Measurements from ENCODE around the gene TCF4. TPM values are rescaled to one million over a fixed set of nuclear protein-coding genes. Genes with fewer than 3 reads are reported as not detected.
A peak's percentile ranks its signal among the peaks of the same experiment; 100 is the strongest.

The TCF4 gene
- total RNA-seq, 6 experiments from 2014 or later: 50.4 to 71.1 (median 59.0) TPM

DNA sequence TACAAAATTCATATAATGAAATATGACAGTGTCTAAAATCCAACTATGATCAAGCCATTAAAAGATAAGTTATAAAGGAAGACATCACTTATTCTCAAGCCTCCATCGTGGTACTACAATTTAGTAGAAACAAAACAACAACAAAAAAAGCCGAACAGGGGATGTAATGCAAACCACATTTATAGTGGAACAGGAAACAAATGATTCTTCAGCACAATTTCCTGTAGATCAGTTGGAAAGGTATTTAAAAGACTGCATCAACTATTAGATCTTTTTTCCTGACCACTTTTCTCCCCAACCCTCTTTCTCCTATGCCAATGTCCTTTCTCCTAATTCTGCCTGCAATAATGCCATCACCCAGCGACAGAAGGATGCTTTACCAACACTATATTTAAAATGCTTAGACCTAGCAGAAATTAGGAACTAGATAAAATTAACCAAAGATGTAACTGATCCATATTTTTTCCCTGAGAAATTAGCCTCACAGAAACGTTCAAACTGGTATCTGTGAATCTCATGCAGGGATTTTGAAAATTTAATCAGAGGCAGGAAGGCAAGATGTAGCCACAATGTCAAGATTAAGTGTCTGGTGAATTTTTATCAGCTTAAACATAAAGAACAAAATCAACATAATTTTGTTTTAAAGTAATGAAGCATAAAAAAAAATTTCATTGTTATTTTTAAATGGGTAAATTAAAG, 271.4 kb downstream of the TCF4 start:
- H3K36me3 Mint-ChIP-seq (ENCODE audit: low read depth): no peaks in the 10 kb centered on the region
- no peaks in the 10 kb centered on the region for H3K9me3 Mint-ChIP-seq
- no peak for TF ChIP-seq CTCF (IDR thresholded peaks at IDR 0.05)
- H3K27me3 Mint-ChIP-seq (ENCODE audit: insufficient read depth): peaks cover 3% of the 10 kb centered on the region
- H3K27ac Mint-ChIP-seq: peak overlapping the region; percentile 75
- DNase-seq: no peak
- H3K4me3 Mint-ChIP-seq: peak overlapping the region; percentile 92
- H3K4me1 Mint-ChIP-seq (ENCODE audit: low read depth): peaks cover 85% of the 10 kb centered on the region

DNA sequence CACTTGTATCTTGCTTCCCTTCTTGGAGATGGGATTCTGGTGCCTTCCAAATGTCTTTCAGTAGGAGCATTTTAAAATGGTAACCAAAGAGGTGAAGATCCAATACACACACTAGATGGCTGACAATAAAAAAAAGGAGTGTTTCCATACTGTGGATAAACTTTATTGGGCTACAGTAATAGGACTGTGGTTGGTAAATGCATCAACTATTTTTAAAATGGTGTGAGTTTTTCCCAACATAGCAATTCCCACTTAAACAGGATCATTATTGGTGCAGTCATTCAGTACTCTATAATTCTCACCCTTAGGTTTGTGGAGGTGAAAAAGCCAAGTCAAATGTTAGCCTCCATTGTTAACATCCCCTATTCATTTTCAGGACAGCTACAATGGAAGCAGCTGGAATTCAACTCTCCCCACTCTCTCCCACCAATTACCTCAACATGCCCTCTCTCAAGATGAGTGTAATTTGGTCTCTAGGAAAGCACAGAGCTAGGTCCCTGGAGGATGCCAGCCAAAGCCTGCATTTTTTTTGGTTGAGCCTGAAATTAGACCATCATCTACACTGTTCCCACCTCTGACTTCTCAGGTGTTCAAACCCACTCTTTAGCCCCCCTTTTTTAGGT, 273.3 kb downstream of the TCF4 start:
- no peak for TF ChIP-seq CTCF (IDR thresholded peaks at IDR 0.05)
- H3K9me3 Mint-ChIP-seq: no peaks in the 10 kb centered on the region

GRCh38 chr18:55314031-55314430, 274.0 kb downstream of the TCF4 start:
- Mint-ChIP-seq H3K4me1 (ENCODE audit: low read depth) (peaks cover 91% of the 10 kb centered on the region), H3K27ac (no peak overlapping the region), H3K27me3 (ENCODE audit: insufficient read depth) (peaks cover 1% of the 10 kb centered on the region)

More for the DNA sequence above, 273.3 kb downstream of the TCF4 start:
- peaks cover 6% of the 10 kb centered on the region; the same call in 1 of the 2 replicates for H3K36me3 Mint-ChIP-seq (ENCODE audit: low read depth)
- H3K27ac Mint-ChIP-seq: no peak overlapping the region
- H3K27me3 Mint-ChIP-seq (ENCODE audit: insufficient read depth): peaks cover 1% of the 10 kb centered on the region
- H3K4me1 Mint-ChIP-seq (ENCODE audit: low read depth): peaks cover 97% of the 10 kb centered on the region
- H3K4me3 Mint-ChIP-seq: no peak overlapping the region; the same call in 1 of the 2 replicates
- DNase-seq: no peak

DNA sequence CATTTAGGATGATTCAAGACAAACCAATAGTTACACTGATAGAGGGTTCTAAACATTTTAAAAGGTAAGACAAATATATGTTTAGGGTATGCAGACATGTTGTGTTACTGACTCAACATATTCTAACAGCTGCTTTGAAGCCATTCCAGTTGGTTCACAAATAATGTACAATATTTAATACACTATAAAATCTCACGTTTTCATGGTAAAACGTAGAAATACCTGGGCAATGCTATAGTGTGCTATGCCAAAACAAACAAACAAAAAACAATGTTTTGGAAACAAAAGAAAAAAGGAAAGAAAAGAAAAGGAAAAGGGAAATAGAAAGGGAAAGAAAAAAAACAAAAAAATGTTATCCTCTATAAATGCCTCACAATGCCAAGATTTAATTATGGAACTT, 277.1 kb downstream of the TCF4 start:
- peaks cover 16% of the 10 kb centered on the region for H3K36me3 Mint-ChIP-seq (ENCODE audit: low read depth)
- H3K9me3 Mint-ChIP-seq: no peaks in the 10 kb centered on the region
- H3K4me3 Mint-ChIP-seq: no peak overlapping the region
- H3K4me1 Mint-ChIP-seq (ENCODE audit: low read depth): peaks cover 76% of the 10 kb centered on the region
- H3K27ac Mint-ChIP-seq: no peak overlapping the region
- TF ChIP-seq CTCF (IDR thresholded peaks at IDR 0.05): no peak
- DNase-seq: no peak
- no peaks in the 10 kb centered on the region; the same call in 1 of the 2 replicates for H3K27me3 Mint-ChIP-seq (ENCODE audit: insufficient read depth)

More at GRCh38 chr18:55314031-55314430, 274.0 kb downstream of the TCF4 start:
- H3K9me3 Mint-ChIP-seq: no peaks in the 10 kb centered on the region
- H3K4me3 Mint-ChIP-seq: peak overlapping the region; percentile 52; the same call in 1 of the 2 replicates
- peaks cover 6% of the 10 kb centered on the region; the same call in 1 of the 2 replicates for H3K36me3 Mint-ChIP-seq (ENCODE audit: low read depth)
- no peak for TF ChIP-seq CTCF (IDR thresholded peaks at IDR 0.05)
- DNase-seq: no peak

- DNase-seq: no peak
Observed at GRCh38 chr18:55310044-55310676, 277.8 kb downstream of the TCF4 start.

More at GRCh38 chr18:55310044-55310676, 277.8 kb downstream of the TCF4 start:
- Mint-ChIP-seq H3K4me1 (ENCODE audit: low read depth) (peaks cover 77% of the 10 kb centered on the region), H3K36me3 (ENCODE audit: low read depth) (peaks cover 16% of the 10 kb centered on the region), H3K27me3 (ENCODE audit: insufficient read depth) (no peaks in the 10 kb centered on the region; the same call in 1 of the 2 replicates), H3K9me3 (no peaks in the 10 kb centered on the region), H3K27ac (no peak overlapping the region; the same call in 1 of the 2 replicates), H3K4me3 (no peak overlapping the region; the same call in 1 of the 2 replicates)
- no peak for TF ChIP-seq CTCF (IDR thresholded peaks at IDR 0.05)

Measured in HFFc6 (cell line).